GM19025 (cell line): ENCODE measurements around the gene ADCY1.

ENCODE experiments used
- ATAC-seq: cut with Tn5 transposase; IDR thresholded peaks from one replicate; pipeline ENCODE4 v1.9.1; 2021; ENCODE audit warnings: mild to moderate bottlenecking, low read depth, moderate library complexity; ENCODE audit not compliant: unreplicated experiment

Gene ADCY1

DNA sequence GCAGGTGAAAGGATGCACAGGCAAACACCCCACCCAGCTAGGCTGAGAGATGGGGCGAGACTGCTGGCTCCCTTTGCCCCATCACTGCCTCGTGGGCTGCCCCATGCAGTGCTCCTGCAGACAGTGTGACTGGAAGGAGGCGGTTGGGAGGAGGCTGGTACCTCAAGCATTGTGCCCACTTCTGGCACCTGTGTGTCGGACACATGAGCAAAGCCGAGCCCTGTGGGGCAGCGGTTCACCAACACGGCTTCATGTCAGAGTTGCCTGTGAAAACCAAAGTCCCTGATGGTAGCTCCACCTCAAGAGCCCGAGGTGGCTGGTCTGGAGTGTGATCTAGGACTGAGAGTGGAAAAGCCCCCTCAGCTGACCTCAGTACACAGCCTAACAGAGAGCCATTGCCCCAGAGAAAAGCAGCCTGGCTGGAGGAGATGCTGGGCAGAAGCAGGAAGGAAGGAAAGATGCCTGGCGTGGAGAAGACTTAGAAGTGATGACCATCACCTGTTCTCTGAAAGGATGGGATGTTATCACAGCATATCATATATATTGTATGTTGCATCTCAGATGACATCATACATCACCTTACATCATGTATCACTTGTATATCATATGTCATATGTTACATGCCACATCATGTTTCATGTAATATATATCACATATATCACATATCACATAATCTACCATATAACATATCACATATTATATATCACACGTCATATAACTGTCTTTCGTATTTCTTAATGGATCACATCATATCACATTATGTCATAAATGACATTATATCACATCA, 75.6 kb downstream of the ADCY1 start:
- ATAC-seq: no peak

GRCh38 chr7:45650404-45651394, 76.5 kb downstream of the ADCY1 start:
- ATAC-seq: no peak

DNA sequence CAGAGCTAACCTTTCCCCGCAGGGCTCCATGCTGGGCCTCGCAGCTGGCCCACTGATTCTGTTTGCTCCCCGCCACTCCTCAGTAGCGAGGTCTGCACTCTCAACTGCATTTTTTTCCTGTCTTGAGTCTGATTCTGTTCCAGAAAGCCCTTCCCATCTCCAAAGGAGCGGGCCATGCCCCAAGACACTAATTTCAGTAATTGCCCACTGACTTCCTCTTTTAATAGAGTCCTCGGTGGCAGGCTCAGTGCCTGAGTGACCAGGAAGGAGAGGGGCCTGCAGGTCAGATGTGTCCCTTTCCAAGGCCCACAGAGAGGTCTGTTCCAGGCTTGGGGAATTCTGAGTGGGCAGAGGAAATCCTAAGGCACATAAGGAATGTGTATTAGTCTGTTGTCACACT, 77.4 kb downstream of the ADCY1 start:
- no peak for ATAC-seq

DNA sequence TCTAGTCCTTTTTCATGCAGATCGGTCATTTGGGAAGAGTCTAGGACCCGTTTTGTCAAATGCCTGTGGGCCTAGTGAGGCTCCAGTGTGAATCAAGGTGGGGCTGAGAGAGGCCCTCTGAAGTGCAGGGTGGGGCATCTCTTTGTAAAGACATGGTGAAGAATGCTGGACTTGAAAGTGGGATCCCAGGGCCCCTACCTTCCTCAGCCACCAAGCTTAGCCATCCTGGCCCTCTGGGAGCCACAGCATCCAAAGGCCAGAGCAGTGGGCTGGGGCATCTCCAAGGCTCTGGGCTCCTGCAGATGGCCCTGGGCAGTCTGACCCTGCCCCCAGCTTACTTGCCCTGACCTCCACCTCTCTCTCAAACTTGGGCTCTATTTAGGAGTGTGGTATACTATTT, 78.5 kb downstream of the ADCY1 start:
- no peak for ATAC-seq

DNA sequence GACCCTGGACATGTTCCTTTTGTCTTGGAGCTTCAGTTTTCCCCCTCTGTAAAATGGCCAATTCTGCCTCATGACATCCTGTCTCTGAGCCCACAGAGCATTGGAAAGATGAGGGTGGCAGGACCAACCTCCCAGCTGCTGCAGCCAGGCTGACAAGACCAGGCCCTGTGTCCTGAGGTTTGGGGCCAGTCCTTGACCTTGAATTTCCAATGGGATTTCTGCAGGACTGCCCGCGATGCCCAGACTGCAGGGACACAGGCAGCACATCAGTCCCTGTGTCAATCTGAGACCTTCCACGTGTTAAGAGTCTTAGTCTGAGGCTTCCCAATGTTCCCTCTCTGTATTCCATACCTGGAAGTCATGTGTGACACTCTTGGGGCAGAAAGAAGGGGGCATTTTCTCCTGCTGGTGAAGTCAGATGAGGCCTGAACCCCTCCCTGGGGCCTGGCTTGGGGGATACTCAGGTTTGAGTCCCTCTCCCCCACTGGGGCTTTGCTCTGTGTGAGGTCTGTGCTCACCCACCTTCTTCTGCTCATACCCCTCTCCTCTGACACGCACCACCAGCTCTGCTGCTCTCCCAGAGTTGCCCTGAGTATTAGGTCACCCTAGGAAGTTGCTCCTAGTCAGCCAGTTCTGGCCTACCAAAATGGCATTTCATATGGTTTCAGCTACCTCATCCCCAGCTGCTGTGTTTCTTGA, 79.2 kb downstream of the ADCY1 start:
- no peak for ATAC-seq

- no peak for ATAC-seq
Observed at GRCh38 chr7:45654341-45654740, 80.2 kb downstream of the ADCY1 start.

DNA sequence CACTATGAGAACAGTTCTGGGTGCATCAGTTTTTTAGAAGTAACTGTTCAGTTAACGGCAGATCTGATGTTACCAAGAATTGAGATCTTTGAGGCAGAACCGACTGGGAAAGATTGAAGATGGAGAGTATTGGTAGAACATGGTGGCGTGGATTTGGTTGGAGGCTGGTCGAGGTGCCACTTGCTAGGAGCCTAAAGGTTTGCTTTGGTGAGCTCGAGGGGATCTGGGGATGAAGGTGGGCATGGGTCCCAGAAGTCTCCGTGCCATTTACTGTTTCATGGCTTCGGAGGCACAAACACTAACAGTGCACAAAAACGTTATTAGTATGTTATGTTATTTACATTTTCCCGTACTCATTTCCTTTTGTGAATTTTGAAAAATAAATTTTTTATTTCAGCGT, 81.4 kb downstream of the ADCY1 start:
- ATAC-seq: no peak

DNA sequence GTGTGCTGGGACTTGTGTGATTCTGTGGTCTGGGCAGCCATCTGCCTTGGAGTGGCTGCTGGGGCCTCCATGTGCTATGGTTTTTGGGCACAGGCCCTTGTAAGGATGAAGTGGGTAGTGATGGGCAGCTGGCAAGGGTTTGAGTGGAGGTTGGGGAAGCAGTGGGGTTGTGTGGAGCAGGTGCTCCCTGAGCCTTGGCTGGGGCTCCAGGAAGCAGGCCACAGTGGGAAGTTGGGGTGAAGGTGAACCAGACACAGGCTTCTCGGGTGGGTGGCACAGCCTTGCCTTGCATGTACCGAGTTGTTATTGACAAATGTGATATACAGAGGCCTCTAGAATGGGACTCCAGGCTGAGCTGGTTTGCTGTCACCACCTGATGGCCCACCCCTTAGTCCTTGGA, 82.3 kb downstream of the ADCY1 start:
- no peak for ATAC-seq

- no peak for ATAC-seq
Observed at GRCh38 chr7:45657136-45657889, 83.1 kb downstream of the ADCY1 start.

DNA sequence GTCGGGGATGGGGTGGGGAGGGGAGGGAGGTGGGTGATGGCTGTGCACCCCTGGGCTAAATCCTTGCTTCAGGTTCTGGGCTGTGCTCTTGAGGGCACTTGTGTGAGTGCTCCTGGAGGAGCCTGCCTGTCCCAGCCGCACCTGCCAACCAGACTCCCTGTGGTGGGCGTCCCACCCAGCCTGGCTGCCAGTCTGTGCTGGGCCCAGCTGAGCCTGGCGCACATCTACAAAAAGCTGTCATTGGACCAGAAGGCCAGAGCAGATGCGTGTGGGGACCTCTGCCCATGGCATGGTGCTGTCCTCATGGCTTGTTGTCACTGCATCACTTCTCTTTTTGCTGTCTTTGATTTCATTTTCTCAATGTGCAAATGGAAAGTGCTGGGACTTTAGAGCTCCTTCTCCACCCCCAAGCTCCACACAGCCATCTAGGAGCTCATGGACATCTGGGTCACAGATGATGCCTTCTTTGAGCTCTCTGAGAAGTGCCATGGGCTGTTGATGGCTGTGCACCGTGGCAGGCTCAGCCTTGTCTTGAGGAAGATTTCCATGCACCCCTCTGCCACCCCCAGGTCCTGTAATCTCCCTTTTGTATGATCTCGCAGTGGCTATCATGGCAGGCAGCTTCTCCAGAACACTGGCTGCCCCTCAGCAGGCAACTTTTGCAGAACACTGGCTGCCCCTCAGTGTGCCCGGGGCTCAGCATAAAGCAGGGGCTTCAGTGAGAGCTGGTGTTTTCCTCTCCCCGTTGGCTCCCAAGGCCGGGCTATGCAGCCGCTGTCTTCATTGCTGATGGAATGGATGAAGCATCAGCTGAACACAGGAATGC, 83.9 kb downstream of the ADCY1 start:
- no peak for ATAC-seq

GRCh38 chr7:45658716-45659495, 84.7 kb downstream of the ADCY1 start:
- no peak for ATAC-seq

DNA sequence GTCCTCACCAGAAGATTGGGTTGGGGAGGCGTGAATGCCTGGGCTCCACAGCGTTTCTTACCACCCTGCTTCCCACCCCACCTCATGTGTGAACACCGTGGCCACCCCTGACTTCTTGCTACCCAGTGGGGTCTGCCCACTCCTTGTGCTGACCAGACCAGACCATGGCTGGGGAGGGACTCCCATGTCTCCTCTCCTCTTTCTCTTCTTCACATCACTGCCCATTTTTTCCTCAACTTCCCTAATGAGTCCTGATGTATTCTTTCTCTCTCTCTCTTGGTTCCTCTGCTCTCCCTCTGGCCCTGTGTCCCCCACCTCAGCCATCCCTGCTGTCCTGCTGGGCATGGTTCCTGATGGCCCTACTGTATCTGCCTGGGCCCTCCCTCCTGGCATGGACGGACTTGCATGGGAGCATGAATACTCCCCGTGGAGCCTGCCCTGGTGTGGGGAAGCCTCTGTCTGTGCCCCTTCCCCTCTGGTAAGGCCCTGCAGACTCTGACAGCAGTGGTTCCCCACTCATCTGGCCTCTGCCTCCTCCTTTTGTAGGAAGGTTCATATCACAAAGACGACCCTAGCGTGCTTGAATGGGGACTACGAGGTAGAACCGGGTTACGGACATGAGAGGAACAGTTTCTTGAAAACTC, 85.5 kb downstream of the ADCY1 start:
- no peak for ATAC-seq

DNA sequence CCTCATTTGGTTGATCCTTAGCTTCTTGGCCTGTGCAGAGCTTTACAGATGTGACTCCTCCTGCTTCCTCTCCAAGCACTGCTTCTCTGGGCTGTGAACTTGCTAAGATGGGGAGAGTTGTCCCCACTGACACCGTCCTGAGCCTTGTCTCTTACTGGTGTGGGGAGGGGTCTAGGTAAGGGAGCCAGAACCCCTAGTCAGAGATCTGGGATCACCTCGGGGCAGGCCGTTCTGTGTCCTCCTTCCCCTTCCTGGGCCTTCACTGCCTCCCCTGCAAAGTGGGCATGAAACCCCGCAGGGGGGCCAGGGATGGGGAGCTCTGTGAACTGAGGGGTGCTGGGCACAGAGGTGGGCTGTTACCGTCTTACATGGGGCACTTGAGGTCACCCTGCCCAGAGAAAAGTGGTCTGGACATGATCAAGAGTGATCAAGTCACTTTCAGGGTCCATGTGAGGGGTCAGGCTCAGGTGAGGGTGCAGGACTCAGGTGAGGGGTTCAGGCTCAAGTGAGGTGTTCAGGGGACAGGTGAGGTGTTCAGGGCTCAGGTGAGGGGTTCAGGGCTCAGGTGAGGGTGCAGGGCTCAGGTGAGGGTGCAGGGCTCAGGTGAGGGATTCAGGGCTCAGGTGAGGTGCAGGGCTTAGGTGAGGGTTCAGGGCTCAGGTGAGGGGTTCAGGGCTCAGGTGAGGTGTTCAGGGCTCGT, 86.2 kb downstream of the ADCY1 start:
- no peak for ATAC-seq

- ATAC-seq: no peak
Observed at GRCh38 chr7:45660901-45661211, 86.7 kb downstream of the ADCY1 start.

GRCh38 chr7:45661302-45661995, 87.3 kb downstream of the ADCY1 start:
- ATAC-seq: no peak

DNA sequence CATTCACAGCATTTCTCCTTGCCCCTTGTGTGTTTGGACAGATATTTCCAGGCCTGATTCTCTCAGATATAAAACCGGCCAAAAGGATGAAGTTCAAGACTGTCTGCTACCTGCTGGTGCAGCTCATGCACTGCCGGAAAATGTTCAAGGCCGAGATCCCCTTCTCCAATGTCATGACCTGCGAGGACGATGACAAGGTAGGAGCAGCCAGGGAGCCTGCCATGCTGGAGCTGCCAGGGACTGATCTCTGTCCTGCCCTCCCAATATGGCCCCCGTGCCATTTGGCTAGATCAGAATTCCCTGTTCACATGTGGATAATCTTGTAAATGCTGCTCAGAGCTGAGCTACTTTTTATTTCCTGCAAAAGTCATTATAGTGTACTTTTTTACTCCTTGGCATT, 87.8 kb downstream of the ADCY1 start:
- ATAC-seq: no peak

GRCh38 chr7:45662540-45663166, 88.5 kb downstream of the ADCY1 start:
- no peak for ATAC-seq
